GM21786 (cell line): ENCODE results near the gene ZFYVE21.

ENCODE experiments used
- ATAC-seq: cut with Tn5 transposase; IDR thresholded peaks from one replicate; pipeline ENCODE4 v1.9.1; 2021; ENCODE audit not compliant: unreplicated experiment

ZFYVE21 gene

DNA sequence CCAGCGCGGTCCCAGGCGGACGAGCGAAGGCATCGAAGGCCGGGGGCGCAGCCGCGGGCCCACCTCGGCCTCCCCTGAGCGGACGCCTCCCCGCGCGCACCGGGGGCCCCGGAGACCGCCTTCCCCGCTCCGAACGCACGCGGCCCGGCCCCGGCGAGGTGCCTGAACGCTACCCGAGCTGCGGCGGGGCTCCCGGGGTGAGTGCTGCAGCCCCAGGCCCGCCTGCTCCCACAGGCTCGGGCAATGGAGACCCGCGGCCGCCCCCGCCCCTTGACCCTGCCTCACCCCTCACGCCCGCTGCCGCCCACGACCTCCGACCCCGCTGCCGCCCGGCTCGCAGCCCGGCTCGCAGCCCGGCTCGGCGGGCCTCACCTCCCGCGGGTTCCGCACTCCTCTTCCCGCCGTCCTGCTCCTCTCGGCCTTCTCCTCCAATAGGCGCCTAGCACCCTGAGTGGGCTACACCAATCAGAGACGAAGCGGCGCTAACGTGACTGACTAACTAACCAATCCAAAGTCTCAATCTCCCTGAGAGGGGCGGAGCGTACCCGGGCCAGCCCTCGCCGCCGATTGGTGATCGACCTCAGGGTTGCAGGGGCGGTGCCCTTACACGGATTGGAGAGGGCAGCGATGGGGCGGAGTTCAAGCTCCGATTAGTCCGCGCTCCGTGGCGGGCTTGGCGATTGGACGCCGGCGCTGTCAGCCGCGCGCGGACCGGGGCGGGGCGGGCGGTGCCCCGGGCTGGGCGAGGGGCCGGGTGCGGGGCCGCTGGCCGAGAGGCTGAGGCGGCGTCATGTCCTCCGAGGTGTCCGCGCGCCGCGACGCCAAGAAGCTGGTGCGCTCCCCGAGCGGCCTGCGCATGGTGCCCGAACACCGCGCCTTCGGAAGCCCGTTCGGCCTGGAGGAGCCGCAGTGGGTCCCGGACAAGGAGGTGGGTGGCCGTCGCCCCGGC, at the start of gene ZFYVE21, which contains the start of gene XRCC3:
TSS of gene ZFYVE21 (plus strand) at position 759 of the 949 bp plus-strand sequence. CDS start at position 791, 32 bp downstream.
TSS of gene XRCC3 (minus strand) at position 400 of the 949 bp plus-strand sequence. CDS start 4,364 bp downstream, outside the sequence.
- peak; percentile 96 for ATAC-seq

- no peak for ATAC-seq
These were observed 47.9 kb upstream of the ZFYVE21 start for GRCh38 chr14:103667671-103668070.

- ATAC-seq = no peak
These were observed 47.5 kb upstream of the ZFYVE21 start for GRCh38 chr14:103668117-103668516.

GRCh38 chr14:103669370-103669769, 46.2 kb upstream of the ZFYVE21 start:
- ATAC-seq = no peak

DNA sequence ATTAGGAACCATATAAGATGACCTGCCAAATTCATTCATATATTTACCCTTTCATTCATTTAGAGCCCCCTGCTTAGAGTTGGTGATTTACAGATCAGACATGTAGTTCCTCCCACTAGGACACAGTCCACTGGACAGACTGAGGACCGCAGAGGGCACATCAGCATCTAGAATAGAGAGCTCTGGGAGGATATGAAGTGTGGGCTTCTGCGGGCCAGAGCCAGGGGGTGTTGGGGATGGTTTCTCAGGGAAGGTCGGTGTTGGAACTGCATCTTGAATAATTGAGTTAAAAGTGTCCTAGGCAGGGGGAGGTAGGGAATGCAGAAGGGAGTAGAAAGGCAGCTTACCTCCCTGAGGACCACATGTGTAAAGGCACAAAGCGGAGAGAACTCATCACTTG, 43.7 kb upstream of the ZFYVE21 start:
- ATAC-seq = no peak

GRCh38 chr14:103675957-103676356, 39.7 kb upstream of the ZFYVE21 start:
- ATAC-seq = no peak

GRCh38 chr14:103676881-103677675, 38.5 kb upstream of the ZFYVE21 start:
- ATAC-seq = no peak

GRCh38 chr14:103679351-103679750, 36.3 kb upstream of the ZFYVE21 start:
- ATAC-seq = peak; percentile 82

GRCh38 chr14:103680491-103681231, 34.9 kb upstream of the ZFYVE21 start:
- no peak for ATAC-seq

DNA sequence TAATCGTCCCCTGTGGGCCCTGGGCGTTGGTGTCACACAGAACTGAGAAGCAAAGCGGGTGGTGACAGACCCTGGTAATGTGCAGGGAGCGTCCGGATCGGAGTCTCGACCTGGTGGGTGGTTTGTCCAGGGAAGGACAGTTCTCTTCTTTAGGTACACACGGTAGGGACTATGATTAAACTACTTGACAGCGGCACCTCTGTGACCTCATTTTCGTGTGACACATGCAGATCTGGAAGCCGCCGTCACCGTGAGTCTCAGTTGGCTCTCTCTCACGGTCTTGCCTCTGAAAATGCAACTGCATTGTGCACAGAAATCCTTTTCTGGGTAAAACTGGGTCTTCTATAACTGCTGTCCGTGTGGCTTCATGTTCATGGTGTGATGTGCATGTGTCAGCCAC, 32.5 kb upstream of the ZFYVE21 start:
- no peak for ATAC-seq

- ATAC-seq = no peak
These were observed 31.1 kb upstream of the ZFYVE21 start for GRCh38 chr14:103684471-103684870.

- no peak for ATAC-seq
These were observed 30.7 kb upstream of the ZFYVE21 start for GRCh38 chr14:103684871-103685270.

- no peak for ATAC-seq
These were observed 30.1 kb upstream of the ZFYVE21 start for GRCh38 chr14:103685276-103686211.

GRCh38 chr14:103686831-103687485, 28.7 kb upstream of the ZFYVE21 start:
- no peak for ATAC-seq

DNA sequence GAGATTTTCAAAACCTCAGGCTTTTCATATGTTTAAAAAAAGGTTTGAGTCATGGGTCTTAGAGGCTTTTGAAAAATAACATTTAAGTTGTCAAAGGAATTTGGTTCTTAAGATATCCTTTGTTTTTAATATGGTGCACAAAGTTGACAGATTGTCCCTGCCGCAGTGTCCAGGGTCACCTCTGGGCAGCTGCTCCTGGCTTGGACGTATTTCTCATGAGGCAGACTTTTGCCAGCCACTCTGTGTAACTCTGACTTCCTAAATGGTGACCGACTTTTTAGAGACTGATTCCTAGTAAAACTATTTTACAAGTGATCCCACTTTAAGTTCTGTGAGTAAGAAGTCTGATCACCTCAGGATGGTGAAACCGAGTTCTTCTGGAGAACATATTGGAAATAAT, 27.9 kb upstream of the ZFYVE21 start:
- ATAC-seq = no peak

GRCh38 chr14:103688441-103688840, 27.2 kb upstream of the ZFYVE21 start:
- no peak for ATAC-seq

- ATAC-seq = peak; percentile 53
These were observed 26.4 kb upstream of the ZFYVE21 start for GRCh38 chr14:103688906-103689902.

GRCh38 chr14:103690332-103690731, 25.3 kb upstream of the ZFYVE21 start:
- ATAC-seq = no peak
